Neural crest cell (in vitro differentiated cells): ENCODE data around the gene TH. TPM values are rescaled to one million over a fixed set of nuclear protein-coding genes. Genes with fewer than 3 reads are reported as not detected.
A peak's percentile ranks its signal among the peaks of the same experiment; 100 is the strongest.

Source experiments
- DNase-seq: peaks from one replicate; pipeline ENCODE4 v3.0.0; 2021; ENCODE audit warnings: low read depth, mixed read lengths, low spot score
- H3K27ac Mint-ChIP-seq: one replicate; pipeline ENCODE4 v1.8.0; 2021; ENCODE audit warnings: mild to moderate bottlenecking, mixed read lengths; ENCODE audit not compliant: unreplicated experiment
- H3K27me3 Mint-ChIP-seq: 2 replicates; pipeline ENCODE4 v1.8.0; 2021; ENCODE audit warnings: low read depth, mild to moderate bottlenecking, mixed read lengths
- H3K36me3 Mint-ChIP-seq: 2 replicates; pipeline ENCODE4 v1.8.0; 2021; ENCODE audit warnings: low read depth, mild to moderate bottlenecking, mixed read lengths
- H3K4me1 Mint-ChIP-seq: 2 replicates; pipeline ENCODE4 v1.8.0; 2021; ENCODE audit warnings: mixed read lengths
- H3K4me3 Mint-ChIP-seq: one replicate; pipeline ENCODE4 v1.8.0; 2021; ENCODE audit warnings: mild to moderate bottlenecking, mixed read lengths
- H3K9me3 Mint-ChIP-seq: 2 replicates; pipeline ENCODE4 v1.8.0; 2021; ENCODE audit warnings: mixed read lengths
- microRNA-seq: library from miRNA; unstranded; fragments of <30 nt; microRNA quantifications from one replicate; pipeline ENCODE4, GENCODE V29; 2020
- total RNA-seq: library from RNA; stranded (reverse); gene quantifications from 2 replicates; pipeline ENCODE4 v1.2.1, GENCODE V29; 2021
- TF ChIP-seq, protein P1 (sequence below): fragments of 200-600 bp; sonication (generic); conservative IDR thresholded peaks from 2 replicates; pipeline ENCODE4 v1.5.0; 2021; ENCODE audit warnings: antibody characterized with exemption, mild to moderate bottlenecking

The TH gene
- total RNA-seq, 1 donor from 2014 or later: 0.61 TPM

DNA sequence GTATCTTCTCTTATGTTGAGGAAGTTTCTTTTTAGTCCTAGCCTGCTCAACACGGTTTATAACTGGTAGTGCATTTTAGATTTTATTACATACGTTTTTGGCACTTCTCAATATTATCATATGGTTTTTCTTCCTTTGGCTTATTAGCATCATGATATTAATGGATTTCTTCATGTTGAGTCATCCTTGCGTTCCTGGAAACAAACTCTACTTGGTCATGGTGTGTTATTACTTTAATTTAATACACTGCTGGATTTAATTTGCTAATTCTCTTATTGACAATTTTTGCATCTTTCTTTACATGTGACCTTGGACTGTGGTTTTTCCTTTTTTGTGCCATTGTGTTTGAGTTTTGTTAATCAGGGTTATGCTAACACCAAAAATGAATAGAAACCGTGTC lies 52.9 kb downstream of the TH start:
- Mint-ChIP-seq H3K4me1 (no peaks in the 10 kb centered on the region), H3K4me3 (no peak overlapping the region), H3K36me3 (peaks cover 6% of the 10 kb centered on the region), H3K27ac (no peak overlapping the region), H3K9me3 (peaks cover 19% of the 10 kb centered on the region), H3K27me3 (peaks cover 30% of the 10 kb centered on the region)
- no peak for DNase-seq
- TF ChIP-seq, protein P1, sequence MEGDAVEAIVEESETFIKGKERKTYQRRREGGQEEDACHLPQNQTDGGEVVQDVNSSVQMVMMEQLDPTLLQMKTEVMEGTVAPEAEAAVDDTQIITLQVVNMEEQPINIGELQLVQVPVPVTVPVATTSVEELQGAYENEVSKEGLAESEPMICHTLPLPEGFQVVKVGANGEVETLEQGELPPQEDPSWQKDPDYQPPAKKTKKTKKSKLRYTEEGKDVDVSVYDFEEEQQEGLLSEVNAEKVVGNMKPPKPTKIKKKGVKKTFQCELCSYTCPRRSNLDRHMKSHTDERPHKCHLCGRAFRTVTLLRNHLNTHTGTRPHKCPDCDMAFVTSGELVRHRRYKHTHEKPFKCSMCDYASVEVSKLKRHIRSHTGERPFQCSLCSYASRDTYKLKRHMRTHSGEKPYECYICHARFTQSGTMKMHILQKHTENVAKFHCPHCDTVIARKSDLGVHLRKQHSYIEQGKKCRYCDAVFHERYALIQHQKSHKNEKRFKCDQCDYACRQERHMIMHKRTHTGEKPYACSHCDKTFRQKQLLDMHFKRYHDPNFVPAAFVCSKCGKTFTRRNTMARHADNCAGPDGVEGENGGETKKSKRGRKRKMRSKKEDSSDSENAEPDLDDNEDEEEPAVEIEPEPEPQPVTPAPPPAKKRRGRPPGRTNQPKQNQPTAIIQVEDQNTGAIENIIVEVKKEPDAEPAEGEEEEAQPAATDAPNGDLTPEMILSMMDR: no peak

DNA sequence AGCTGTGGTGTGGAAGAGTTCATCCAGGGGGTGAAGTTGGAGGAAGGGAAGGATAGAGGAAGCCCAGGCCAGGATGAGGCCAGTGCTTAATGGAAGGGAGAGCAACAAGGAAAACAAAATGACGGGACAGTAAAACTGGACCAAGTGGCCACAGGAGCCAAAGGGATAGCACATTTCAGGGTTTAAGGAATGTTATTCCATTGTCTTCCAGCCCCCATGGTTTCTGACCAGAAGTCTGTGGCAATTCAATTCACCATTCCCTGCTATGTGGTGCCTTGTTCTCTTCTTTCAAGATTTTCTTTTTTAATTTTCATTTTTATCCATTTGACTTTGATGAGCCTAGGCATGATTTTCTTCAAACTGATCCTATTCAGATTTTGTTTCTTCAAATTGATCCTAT lies 54.9 kb downstream of the TH start:
- Mint-ChIP-seq H3K4me1 (no peaks in the 10 kb centered on the region), H3K9me3 (peaks cover 19% of the 10 kb centered on the region), H3K4me3 (no peak overlapping the region), H3K36me3 (peaks cover 6% of the 10 kb centered on the region), H3K27me3 (peaks cover 30% of the 10 kb centered on the region), H3K27ac (no peak overlapping the region)
- TF ChIP-seq, protein P1: no peak
- DNase-seq: no peak

DNA sequence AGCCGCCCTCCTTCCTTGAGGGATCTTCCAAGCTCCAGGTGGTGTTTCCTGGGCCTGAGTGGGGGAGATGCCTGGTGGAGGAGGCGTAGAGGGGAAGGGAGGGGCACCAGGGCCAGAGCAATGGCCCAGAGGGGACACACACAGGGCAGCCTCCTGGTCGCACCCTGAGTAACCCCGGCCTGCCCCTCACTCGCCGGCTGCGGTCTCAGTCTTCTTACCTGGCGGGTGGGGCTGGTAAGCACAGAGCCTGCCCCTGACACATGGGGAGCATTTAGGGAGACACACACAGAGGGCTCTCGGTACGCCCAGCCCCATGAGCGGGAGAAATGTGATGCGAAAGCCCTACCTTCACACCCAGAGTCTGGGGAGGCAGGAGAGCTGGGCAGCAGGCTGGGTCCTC lies 56.3 kb downstream of the TH start:
- H3K27ac Mint-ChIP-seq: no peak overlapping the region
- TF ChIP-seq, protein P1: no peak
- H3K4me3 Mint-ChIP-seq: no peak overlapping the region
- peaks cover 19% of the 10 kb centered on the region for H3K9me3 Mint-ChIP-seq
- H3K36me3 Mint-ChIP-seq: peaks cover 6% of the 10 kb centered on the region
- no peaks in the 10 kb centered on the region for H3K4me1 Mint-ChIP-seq
- peaks cover 26% of the 10 kb centered on the region for H3K27me3 Mint-ChIP-seq
- no peak for DNase-seq

DNA sequence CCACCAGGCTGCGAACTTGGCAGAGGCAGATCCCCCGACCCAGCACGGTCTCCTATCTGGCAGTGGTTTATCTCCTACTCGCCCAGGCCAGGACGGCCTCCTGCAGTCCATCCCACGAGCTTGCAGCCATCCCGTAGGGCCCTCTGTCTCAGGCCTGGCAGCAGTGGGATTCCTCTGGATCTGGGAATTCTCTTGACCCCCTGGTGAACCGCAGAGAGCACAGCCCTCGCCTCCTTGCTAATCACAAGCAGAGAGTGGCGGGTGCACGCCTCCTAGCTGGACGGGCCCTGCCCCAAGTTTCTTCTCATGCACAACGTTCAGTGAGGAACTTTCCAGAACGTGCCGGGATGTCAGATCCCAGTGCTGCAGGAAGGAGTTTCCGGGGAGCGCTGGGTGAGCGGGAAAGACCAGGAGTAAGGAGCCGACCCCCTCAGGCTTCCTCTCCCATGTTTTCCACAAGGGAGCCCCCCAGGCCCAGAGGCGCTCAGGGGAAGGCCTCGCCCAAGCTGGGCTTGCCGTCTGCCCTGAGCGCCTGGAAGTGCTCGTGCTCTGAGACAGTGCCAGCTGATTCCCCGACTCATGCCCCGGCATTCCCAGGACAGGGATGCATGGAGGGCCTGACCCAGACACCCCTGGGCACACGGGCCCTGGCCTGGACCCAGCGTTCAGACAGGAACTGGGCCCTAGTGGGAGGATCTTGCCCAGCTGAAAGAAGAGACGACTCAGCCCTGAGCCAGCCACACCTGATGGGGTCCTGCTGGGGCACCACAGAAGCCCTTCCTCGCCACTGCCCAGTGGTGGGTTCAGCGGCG lies 57.0 kb downstream of the TH start:
- Mint-ChIP-seq H3K4me1 (no peaks in the 10 kb centered on the region), H3K4me3 (no peak overlapping the region), H3K27ac (no peak overlapping the region), H3K27me3 (peaks cover 22% of the 10 kb centered on the region), H3K9me3 (peaks cover 19% of the 10 kb centered on the region), H3K36me3 (peaks cover 6% of the 10 kb centered on the region)
- no peak for DNase-seq
- TF ChIP-seq, protein P1: no peak

Small RNAs within 50 kb of the gene (microRNA-seq; reads per million reads assigned to microRNA genes)
- gene MIR4686 (not detected), gene MIR483 (99.5 reads per million, percentile 60 among the genes with 10 or more reads in this experiment)

Other genes with a start within 250 kb of the TH start
- 60.8 and 66.7 TPM in 2 replicates for gene MRPL23, start 224.5 kb downstream of the TH start, total RNA-seq
- gene H19, start 174.0 kb downstream of the TH start, total RNA-seq: 71.3 and 71.8 TPM in 2 replicates
- 19.0 and 20.1 TPM in 2 replicates for gene IGF2, start 32.4 kb downstream of the TH start, total RNA-seq
- not detected in 2 replicates for gene INS, start 10.6 kb downstream of the TH start, total RNA-seq
- 0.16 TPM in 1 of 2 replicates, not detected in the other for gene ASCL2, start 98.8 kb upstream of the TH start, total RNA-seq
- not detected in 2 replicates for gene C11orf21, start 130.1 kb upstream of the TH start, total RNA-seq
- not detected in 2 replicates for gene TSPAN32, start 130.2 kb upstream of the TH start, total RNA-seq
- gene CD81, start 205.5 kb upstream of the TH start, total RNA-seq: 211 and 225 TPM in 2 replicates
- 48.8 and 60.1 TPM in 2 replicates for gene TSSC4, start 228.9 kb upstream of the TH start, total RNA-seq